Jurkat, Clone E6-1 (cell line): ENCODE results near the gene DEPDC1B.
A peak's percentile ranks its signal among the peaks of the same experiment; 100 is the strongest.
"Not testable (repeated sequence)": the region's sequence is repeated elsewhere in the genome, so short reads cannot be mapped to it uniquely, and the experiment has no call there.

Experiments used
- DNase-seq: peaks from one replicate; pipeline ENCODE4 v3.0.0-alpha.2; 2011; ENCODE audit warnings: low read depth, low spot score
- H3K4me3 ChIP-seq: 2 replicates; pipeline ENCODE4 v1.5.1; 2011; ENCODE audit warnings: mild to moderate bottlenecking, low read length, control low read depth, moderate library complexity

The DEPDC1B gene

DNA sequence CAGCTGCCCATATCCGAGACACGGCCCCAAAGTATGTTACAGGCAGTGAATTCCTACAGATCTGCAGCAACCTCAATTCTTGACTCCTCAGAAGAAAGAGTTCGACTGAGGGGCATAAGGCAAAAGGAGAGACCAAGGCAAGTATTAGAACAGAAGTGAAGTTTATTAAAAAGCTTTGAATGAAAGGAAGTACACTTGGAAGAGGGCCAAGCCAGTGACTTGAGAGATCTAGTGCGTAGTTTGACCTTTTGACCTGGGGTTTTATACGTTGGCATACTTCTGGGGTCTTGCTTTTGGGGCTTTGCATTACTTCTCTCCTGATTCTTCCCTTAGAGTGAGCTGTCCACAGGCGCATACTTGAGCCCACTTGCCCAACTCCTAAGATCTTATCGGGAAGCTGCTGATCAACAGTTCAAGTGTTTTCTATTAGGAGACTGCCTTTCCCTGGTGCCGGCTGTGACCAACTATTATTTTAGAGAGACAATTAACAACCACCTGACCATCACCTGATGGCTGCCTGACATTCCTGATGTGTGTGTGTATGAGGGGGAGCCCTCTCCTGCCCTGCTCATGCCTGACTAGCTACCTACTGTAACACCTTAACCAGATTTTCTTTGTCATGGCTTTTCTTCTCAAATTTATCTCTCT is 1.5 kb upstream of the DEPDC1B start:
- DNase-seq: peak; percentile 43
- H3K4me3 ChIP-seq: no peak overlapping the region

DNA sequence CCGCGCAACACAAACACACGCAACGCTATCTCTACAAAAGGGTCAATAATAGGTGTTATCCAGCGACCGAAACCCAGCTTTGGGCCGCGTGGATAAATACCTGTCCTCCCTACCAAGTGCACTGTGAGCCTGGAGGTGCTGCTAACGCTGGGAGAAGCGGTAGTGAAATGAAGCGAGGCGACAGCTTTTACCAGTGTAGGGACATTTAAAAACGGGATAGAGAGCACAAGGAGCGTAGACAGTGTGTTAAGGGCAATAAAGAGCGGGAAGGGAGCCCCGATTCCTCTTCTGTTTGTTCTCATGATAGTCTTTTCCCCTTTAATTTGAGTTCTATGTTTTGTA is 421 bp upstream of the DEPDC1B start:
- H3K4me3 ChIP-seq: peak overlapping the region; percentile 91
- DNase-seq: no peak

DNA sequence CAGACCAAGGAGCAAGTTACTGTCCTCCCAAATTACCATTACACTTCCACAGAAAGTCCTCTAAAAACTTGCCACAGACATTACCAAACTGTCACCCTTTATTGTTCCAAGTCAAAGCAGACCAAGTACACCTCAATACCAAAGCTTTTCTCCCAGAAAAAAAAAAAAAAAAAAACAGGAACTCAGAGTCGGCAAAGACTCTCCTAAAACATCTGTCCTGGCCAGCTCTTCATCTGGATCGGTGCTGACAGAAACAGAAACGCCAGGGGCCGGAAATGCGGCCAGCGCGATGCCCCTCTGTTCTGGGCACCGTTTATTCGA is 718 bp downstream of the DEPDC1B start:
- peak overlapping the region; percentile 91 for H3K4me3 ChIP-seq
- no peak for DNase-seq

DNA sequence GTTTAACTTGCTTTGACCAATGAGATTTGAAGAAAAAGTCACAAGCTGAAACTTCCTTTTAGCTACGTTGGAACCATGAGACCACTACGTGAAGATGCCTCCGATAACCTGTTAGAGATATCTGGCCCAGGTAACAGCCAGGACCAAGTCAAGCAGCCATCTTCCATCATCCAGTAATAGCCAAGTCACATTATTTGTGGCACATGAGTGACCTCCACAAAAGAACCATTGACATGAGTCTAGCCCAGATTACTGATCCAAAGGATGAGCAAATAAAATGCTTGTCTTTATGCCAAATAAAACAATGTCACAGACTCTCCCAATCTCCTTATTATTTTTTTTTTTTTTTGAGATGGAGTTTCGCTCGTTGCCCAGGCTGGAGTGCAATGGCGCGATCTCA is 1.6 kb downstream of the DEPDC1B start:
- no peak overlapping the region for H3K4me3 ChIP-seq
- DNase-seq: no peak

DNA sequence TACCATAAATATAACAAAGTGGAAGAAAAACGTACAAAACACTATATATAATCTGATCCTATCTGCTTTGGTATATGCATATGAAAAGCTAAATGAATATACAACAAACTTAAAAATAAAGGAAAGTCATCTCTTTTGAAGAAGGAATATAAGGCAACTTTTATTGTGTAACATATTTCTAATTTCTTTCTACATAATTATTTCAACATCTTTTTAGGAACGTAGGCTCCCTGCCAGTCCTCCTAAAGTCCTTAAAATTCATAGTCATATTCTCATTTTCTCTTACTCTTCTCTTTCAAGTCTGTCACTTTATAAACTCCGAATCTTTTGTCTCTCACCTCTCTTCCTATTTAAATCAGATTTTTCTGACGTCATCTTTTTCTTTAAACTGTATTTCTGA is 9.6 kb downstream of the DEPDC1B start:
- H3K4me3 ChIP-seq: no peak overlapping the region
- no peak for DNase-seq

DNA sequence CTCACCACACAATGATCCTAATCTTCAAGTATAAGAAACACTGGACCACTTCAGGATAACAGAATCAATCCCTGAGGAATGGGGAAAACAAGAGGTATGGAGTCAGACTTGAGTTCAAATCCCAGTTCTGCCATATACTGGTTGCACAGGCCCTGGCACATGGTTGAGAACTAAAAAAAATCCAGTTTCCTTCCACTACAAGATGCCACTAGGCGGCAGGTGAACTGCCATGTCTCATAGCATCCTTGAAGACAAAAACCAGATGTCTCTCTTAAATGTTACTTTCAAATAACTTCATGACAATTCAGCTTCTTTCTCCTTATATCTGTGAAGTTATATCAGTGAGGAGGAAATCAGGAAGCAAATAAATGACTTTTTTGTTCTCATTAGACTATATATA is 11.0 kb downstream of the DEPDC1B start:
- DNase-seq: no peak
- no peak overlapping the region for H3K4me3 ChIP-seq

DNA sequence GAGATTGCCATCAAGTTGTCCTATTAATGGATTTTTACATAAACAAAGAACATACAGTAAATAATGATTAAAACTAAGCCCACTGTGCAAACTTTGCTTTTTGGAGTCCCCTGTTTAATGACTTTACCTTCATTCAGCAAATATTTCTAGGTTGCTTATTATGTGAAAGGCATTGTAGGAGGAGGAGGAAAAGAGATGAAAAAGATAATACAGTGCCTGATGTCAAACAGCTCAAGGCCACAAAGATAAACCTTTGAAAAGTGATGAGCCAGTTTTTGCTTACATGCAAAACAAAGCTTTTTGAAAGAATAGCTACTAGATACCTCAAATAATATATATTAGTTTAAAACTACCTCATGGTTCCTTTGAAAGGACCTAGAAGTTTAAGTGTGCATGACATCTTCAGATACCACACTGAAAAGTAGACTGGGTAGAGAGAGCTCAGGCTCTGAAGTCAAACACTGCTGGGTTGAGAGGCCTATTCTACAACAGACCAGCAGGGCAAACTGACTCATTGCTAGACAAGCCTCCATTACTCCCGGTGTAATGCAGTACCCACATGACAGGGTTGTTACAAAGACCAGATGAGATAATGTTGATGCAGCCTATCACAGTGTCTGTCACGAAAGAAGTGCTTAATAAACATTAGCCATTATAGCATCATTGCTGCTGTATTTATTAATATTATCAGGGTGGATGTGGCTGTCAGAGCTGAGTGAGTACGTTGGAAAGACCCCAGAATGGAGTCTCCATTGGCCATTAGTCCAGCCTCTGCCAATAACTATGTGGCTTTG is 11.8 kb downstream of the DEPDC1B start:
- no peak overlapping the region for H3K4me3 ChIP-seq
- DNase-seq: peak; percentile 42

DNA sequence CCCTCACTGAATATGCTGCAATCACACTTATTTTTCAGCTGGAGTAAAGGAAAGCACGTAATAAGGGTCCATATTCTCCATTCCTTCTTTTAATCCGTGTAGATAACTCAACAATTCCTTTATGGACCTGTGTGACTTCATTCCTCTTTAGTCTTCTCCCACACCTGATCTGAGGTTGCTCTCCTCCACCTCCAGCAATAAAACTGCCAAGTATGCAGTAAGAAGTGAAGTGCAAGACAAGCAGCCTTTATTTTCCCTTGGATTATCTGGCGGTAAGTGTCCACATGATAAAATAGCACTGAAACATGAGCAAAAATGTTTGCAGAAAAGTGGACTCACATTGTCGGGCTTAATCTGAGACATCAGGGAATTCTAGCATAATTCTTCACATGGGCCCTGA is 13.8 kb downstream of the DEPDC1B start:
- H3K4me3 ChIP-seq: no peak overlapping the region
- no peak for DNase-seq

DNA sequence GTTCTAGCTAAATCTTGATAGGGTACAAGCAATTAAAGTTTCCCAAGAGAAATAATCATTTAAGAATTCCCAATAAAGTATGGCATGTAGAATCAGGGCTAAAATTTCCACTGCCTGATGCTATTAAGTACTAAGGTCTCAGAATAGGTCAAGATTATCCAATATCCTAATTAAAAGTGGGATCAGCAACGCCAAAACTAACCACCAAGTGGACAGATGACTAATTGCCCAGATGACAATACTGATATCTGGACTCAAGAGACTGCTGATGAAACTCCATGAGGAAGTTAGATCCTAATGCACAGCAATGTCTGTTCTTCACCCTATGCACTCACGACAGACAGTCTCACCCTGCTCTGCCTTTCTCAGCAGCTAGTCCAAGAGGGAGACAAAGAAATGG is 14.3 kb downstream of the DEPDC1B start:
- DNase-seq: no peak
- H3K4me3 ChIP-seq: no peak overlapping the region

DNA sequence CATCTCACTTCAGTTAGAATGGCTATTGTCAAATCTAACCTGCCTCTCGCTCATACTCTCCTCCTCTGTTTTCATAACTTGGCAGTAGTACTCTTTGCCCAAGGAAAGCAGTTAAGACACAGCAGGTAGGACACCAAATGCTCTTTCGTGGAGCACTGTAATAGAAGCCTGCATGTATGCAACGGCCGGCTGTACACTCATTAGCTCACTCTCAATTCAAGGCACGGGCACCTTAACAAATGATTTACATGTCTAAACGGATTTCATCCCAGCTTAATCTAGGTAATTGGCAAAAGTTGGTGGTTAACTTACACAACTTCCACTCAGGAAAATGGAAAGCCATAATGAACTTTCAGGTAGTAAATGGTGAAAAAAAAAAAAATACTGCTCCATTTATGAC is 14.9 kb downstream of the DEPDC1B start:
- DNase-seq: no peak
- no peak overlapping the region for H3K4me3 ChIP-seq

DNA sequence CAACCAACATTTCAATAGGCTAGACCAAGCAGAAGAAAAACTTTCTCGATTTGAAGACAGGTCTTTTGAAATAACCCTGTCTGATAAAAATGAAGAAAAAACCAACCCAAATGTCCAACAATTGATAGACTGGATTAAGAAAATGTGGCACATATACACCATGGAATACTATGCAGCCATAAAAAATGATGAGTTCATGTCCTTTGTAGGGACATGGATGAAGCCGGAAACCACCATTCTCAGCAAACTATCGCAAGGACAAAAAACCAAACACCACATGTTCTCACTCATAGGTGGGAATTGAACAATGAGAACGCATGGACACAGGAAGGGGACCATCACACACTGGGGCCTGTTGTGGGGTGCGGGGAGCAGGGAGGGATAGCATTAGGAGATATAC is 18.0 kb downstream of the DEPDC1B start:
- H3K4me3 ChIP-seq, DNase-seq: not testable (repeated sequence)

DNA sequence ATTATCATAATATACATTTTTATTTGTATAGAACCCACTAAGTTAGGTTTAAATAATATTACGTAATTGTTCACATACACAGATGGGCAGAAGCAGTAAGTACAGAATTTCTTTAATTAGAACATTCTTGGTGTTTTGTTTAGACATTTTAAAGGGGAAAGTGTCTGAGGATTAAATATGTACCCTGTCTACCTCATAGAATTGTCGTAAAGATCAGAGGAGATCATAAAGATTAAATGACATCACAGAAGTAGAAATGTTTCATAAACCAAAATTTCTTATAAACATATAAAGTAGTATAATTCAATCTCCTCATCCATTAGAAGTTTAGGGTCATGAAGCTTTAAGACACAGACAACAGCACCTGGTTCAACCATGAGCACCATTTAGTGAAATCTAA is 20.1 kb downstream of the DEPDC1B start:
- no peak for DNase-seq
- no peak overlapping the region for H3K4me3 ChIP-seq

DNA sequence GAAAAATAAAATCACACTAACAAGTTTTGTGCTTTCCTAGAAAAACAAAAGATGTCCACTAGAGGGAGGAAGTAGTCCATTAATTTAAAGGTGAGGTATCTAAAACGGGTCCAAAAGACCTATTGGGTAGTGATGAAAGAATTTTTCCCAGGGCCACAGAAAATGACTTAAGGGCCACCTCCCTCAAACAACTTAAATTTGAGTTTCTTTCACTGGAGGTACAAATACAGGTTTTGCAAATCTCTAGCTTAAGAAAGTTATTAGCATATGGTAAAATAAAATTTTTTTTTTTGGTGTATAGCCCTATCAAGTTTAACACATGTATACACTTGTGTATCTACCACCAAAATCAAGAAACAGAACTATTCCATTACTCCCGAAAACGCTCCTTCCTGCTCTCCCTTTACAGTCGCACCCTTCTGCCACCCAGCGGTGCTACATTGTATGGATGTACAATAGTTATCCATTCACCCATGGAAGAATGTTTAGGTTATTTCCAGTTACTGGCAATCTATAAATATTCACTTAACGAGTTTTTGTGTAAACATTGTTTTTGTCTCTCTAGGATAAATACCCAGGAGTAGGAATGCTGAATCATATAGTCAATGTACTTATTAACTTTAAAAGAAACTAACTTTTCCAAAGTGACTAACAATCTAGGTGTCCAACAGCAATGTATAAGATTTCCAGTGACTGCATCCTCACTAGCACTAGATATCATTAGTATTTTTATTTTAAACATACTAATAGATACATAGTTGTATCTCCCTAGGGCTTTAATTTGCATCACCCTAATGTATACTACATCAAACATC is 21.9 kb downstream of the DEPDC1B start:
- H3K4me3 ChIP-seq: no peak overlapping the region
- DNase-seq: no peak

DNA sequence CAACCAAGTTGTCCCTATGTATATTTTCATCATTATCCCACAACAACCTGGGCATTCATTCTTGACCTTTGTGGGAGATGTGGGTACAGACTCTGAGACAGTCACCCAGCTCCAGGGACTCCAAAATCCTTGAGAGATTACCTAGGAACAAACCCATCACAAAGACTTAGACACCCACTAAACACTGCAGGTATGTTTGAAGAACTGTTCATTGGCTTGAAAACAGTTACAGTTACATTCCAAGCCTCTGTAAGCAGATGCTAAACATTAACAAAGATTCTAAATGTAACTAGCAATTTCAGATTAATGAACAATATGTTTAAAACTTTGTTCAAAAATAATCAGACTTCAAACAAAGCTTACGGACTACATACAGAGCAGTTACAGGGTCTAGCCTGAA is 24.7 kb downstream of the DEPDC1B start:
- no peak overlapping the region for H3K4me3 ChIP-seq
- no peak for DNase-seq

DNA sequence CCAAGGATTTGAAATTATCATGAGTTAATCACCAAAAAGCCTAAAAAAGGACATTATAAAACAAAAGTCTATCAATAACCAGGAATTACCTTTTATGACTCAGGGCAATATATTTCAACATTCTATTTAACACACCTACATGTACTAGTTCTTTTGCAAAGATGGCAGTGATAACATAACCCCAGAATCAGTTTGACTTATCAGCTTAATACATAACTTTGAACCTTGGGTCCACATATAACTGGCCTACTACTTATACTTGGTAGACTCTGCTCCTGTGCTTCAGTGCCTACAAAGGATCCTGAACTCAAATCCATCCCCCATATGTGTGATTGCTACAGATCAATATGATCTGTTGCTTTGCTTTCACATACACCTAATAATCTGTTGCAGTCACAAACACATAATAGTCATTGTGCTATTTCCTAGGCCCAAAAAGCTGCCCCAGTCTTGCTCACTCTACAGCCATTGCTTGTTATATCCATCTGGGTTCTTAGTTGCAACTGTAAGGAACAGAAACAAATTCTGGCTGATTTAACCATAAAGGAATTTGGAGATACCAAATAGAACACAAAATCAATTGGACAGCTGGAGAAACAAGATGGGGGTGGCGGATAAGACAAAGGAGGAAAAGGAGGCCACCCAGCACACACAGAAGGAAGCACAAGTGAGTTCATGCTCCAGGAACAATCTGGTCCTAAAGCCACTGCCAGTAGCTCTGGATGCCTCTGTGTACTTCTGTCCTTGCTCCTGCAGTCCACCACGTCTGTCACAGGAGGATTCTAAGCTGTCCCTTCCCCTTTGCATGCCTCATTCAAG is 25.5 kb downstream of the DEPDC1B start:
- no peak overlapping the region for H3K4me3 ChIP-seq
- no peak for DNase-seq

DNA sequence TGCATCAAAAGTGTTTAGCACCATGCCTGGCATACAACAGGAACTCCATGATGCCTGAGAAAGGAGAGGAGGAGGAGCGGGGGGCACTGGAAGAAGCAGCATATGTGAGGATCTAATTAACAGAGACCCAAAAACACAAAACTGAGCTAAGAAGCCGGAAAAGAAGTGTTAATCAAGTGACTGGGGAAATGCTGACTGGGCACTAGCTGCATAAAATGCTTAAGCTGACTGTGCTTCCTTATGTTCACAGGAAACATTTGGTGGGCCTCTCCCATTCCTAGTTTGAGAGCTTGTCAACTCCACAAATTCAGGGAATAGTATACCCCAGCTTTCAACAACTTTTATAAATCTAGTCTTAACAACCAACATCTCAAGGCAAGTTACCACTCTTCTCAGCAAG is 26.6 kb downstream of the DEPDC1B start:
- no peak overlapping the region for H3K4me3 ChIP-seq
- DNase-seq: no peak

DNA sequence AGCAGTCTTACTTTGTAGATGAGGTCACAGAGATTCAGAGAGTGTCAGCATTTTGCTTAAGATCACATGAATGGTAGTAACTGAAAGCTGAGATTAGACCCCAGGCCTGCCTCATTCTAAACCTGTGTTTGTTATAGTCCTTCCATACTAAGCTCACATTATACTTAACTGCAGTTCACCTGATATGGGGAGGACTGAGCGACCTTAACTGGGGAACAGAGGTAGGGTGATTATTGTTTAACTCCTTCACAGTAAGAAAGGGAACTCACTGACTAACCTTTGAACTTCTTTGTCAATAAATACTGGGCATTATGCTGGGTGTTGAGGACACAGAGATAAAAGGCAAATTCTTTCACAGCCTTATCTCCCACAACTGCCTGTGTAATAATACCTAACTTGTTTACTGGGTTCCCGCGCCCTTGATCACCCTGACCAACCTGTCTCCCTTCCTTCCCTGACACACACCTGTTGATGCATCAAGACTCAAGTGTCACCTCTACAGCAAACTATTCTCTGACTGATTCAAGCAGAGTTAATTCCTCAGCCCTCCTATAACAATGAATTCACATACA is 27.2 kb downstream of the DEPDC1B start:
- DNase-seq: no peak
- H3K4me3 ChIP-seq: no peak overlapping the region

DNA sequence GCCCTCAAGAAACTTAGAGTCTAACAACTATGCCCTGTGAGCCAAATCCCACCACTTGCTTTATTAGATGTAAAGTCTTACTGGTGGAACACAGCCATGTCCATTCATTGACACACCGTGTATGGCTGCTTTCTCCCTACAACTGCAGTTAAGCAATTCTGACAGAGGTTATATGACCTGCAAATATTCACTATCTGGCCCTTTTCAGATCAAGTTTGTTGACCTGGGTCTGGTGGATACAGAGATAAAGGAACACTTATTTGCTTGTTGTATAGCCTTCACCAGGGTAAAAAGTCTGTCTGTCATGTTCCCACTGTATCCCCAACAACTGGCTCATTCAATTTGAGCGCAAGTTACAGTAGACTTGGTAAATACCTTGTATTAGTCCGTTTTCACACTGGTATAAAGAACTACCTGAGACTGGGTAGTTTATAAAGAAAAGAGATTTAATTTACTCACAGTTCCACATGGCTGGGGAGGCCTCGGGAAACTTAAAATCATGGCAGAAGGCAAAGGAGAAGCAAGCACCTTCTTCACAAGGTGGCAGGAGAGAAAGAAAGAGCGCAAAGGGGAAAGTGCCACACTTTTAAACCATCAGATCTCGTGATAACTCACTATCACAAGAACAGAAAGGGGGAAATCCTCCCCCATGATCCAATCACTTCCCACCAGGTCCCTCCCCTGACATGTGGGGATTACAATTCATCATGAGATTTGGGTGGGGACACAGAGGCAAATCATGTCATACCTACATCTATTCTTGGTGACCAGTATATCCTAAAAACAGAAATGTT is 27.9 kb downstream of the DEPDC1B start:
- H3K4me3 ChIP-seq: no peak overlapping the region
- DNase-seq: no peak

DNA sequence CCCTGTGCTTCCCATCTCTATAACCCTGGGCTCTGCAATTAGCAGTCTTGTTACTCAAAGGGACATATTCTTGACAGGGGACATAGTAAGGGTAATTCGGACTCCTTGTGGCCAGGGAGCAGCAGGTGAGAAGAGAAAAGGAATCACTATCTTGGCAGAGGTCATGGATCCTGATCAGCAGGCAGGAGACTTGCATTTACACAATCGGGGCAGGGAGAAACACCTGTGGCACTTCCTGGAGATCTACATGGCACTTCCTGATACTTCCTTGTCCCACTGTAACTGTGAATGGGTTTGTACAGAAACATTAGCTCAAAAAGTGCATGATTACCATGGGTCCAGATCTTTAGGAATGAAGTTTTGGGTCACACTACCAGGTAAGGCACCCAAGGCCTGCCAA is 29.2 kb downstream of the DEPDC1B start:
- DNase-seq: no peak
- H3K4me3 ChIP-seq: no peak overlapping the region
